Measurements from ENCODE around the gene MIDN. TPM values are rescaled to one million over a fixed set of nuclear protein-coding genes. Genes with fewer than 3 reads are reported as not detected.

The MIDN gene
- total RNA-seq, 1 experiment from 2014 or later: 15.6 TPM

DNA sequence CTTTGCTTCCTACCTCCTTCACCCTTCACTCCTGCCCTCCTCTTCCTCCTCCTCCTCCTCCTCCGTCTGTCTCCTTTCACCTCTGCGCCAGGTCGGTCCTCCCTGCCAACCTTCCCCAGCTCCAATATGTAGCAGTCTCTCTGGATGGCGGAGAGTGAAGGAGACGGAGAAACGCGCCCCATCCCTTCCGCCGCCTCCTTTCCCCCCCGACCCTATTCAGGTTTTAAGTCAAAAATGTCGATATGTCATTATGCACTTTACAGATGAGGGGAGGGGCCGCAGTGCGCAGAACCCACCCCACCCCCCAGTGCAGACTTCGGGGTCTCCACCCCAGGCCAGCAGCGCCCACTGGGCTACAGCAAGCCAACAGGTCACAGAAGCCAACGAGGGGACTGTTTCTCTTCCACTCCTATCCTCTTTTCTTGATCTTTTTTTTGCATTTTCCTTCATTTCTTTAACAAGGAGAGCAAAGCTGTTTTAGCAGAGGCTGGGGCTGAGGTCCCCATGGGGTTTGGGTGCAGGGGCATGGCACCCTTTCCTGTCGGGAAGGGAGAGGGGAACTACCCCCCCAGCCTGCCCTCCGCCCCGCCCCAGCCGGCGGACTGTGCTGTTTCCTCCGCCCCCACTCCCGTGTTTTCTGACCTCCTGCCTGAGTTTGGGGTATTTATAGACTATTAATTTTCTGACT lies 9.2 kb downstream of the MIDN start:
- DNase-seq (ENCODE audit: low read depth): no peak

DNA sequence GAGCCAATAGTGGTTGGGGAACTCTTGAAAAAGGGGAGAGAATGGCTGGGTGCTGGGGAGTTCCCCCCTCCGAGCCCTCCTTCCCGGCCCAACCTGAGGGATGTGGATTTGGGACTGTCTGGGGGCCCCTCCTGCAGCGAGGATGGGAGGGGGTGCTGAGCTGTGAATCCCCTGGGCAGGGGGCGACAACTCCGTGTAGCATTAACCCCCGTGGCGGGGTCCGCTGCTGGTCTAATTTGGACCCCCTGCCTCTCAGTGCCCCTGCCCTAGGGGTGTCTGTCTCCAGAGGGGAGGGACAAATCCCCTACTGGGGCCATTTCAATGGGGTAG lies 9.7 kb downstream of the MIDN start:
- no peak for DNase-seq (ENCODE audit: low read depth)

DNA sequence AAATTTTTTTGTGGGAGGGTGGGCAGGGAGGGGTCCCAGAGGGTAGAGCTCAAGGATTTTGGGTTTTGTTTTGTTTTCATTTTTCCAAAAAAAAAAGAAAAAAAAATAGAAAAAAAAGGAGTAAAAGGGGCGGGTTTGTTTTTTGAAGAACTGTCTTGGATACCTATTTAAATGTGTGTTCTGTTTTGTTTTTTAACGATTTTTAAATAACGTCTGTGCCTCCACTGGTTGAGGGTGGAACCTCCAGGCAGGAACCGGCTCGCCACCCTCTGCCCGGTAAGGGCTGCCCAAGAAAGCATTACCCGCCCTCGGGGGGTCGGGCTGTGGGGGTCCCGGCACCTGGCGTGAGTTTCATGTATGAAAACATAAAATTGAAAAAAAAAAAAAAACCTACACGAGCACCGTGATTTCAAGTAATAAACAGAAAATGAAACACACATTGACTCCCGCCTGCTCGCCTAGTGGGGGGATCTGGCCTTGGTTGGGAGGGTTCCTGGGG lies 10.4 kb downstream of the MIDN start:
- DNase-seq (ENCODE audit: low read depth): no peak

GRCh38 chr19:1259206-1259875 lies 11.0 kb downstream of the MIDN start:
- DNase-seq (ENCODE audit: low read depth): peak; percentile 47

DNA sequence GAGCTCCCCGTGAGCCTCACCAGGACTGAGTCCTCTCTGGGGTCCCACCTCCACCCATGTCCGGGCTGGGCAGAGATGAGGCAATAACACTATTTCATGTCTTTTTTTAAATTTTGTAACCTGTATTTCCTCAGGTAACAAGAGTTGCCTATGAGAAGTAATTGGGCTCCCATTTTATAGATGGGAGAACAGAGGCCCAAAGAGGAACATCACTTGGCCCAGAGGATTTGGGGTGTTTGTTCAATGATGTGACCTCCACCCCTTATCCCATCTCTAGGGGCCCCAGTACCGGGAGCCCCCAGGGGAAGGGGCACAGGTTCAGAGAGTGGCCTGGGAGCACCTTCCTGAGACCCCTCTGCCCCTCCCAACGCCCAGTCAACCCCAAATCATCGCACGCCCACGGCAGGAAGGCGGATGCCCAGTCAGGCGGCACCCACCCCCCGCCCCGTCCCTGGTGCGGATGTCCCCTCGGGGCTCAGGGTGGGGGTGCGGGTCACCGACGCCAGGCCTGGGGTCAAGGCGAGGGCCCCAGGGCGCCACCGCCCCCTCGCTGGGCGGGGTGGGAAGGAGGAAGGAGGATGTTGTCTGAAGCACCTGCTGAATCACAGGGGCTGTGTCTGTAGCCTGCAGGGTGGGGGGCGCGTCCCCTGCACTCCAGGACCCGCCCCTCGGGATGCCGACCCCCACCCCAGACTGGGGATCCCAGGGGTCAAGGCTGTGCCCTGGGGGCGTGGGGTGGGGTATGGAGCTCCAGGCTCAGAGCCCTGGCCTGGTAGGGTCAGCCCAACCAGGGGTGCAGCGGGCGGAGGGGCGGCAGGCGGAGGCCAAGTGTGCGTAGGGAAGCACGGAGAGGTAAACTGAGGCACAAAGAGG lies 11.7 kb downstream of the MIDN start:
- DNase-seq (ENCODE audit: low read depth): no peak

GRCh38 chr19:1260749-1261537 lies 12.6 kb downstream of the MIDN start:
- DNase-seq (ENCODE audit: low read depth): peak; percentile 94

DNA sequence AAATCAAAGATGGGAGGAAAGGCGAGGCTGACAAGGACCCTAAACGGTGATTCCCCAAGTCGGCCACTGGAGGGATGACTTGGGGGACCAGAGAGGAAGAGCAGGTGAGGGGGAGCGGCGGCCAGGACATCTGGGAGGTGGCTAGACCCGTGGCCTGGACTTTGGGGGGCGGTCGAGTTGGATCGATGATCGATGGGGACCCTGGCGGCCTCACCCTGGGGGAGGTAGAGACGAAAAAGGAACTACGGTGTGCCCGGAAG lies 13.1 kb downstream of the MIDN start:
- no peak for DNase-seq (ENCODE audit: low read depth)

GRCh38 chr19:1261798-1262622 lies 13.6 kb downstream of the MIDN start:
- peak; percentile 41 for DNase-seq (ENCODE audit: low read depth)

GRCh38 chr19:1262623-1263123 lies 14.3 kb downstream of the MIDN start:
- DNase-seq (ENCODE audit: low read depth): peak; percentile 57

DNA sequence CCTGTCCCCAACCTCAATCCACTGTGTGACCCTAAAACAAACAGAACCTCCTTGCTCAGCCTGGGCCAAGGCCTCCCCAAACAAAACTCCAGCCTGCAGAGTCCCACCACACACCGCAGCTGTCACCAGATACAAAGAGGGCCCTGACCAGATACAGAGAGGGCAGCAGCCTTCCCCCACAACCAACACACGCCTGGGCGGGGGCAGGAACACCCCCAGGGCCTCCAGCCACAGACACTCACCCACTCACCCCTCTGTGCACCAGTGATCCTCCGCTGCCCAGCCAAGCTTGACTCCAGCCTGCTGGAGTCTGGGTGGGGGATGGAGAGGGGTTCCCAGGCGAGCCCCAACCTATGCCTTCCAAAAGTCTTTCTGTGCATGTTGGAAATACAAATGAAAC lies 14.8 kb downstream of the MIDN start:
- peak; percentile 54 for DNase-seq (ENCODE audit: low read depth)

- peak; percentile 94 for DNase-seq (ENCODE audit: low read depth)
These were observed 16.6 kb downstream of the MIDN start for GRCh38 chr19:1264801-1265614.

DNA sequence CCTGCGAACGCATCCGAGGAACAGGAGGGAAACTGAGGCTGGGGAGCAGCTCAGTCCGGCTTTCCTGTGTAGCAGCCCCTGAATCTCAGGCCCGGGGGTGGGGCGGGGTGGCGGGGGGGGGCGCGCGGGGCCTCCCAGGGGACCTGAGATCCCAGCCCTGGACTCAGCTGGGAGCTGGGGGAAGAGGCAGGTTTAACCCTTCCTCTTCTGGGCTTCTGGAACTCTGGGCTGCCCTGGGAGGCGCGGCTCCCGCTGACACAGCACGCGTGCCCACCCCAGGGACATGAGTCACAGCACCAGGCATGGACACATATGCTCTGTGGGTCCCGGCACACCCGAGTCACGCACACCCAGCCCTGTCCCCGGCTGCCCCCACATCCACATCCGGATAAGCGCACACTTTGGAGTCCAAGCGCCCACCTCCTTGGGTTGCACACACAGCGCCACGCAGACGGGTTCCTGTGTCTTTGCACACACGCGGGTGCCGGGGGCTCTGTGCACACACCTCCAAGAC lies 17.3 kb downstream of the MIDN start:
- peak; percentile 95 for DNase-seq (ENCODE audit: low read depth)

DNA sequence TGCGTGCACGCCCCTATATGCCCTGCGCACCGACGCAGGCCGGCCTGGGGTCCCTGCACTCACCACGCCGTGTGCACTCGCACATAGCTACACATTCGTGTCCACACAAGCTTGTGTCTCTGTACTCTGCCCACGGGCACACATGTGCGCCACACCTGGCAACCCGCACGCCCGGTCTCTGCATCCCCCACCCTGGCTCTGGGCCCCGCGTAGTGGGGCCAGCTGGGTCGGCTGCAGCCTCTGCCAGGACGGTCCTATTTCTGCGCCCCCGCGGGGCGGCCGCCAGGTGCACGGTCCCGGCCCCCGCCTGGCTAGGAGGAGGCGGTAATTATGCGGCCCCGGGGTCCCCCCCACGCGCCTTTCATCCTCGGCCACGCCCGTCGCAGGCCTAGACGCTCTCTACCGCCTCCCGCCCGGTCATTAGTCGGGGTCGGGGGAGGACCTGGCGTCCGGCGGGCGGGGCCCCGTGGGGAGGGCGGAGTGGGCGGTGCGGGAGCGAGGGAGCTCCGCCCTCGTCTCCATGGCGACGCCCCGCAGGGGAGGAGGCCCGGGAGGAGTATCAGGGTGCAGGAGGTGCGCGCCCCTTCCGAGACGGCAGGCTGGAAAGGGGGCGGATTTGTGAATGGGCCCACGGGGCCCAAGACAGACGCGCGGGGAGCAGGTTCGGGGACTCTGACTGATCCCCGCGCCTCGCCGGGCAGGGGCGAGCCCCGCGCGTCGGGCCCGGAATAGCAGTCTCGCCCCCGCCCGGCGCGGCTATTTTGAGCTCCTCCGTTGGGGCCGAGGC lies 17.9 kb downstream of the MIDN start:
- peak; percentile 90 for DNase-seq (ENCODE audit: low read depth)

DNA sequence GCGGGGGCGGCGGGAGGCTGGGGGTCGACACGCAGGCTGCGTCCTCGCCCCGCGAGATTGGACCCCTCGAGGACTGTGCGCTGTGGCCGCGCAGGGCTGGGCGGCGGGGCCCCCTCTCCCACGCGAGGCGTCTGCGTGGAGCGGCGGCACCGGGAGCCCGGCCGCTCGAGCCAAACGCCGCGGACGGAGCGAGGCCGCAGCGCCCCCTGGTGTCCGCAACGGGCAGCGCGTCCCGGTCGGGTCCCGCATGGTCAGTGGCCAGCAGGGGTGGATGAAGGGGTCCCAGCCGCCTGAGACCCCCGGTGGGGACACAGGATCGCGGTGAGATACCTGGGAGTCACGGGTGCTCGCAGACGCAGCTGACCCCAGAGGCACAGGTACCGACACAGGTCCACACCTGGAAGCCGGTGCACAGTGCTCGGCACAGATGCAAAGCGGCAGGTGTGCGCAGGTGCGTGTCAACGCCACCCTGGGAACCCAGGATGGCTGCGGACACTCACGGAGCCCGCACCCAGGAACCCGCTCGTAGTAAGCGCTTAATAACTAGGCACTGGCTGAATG lies 18.6 kb downstream of the MIDN start:
- no peak for DNase-seq (ENCODE audit: low read depth)

GRCh38 chr19:1267477-1268225 lies 19.3 kb downstream of the MIDN start:
- DNase-seq (ENCODE audit: low read depth): no peak

DNA sequence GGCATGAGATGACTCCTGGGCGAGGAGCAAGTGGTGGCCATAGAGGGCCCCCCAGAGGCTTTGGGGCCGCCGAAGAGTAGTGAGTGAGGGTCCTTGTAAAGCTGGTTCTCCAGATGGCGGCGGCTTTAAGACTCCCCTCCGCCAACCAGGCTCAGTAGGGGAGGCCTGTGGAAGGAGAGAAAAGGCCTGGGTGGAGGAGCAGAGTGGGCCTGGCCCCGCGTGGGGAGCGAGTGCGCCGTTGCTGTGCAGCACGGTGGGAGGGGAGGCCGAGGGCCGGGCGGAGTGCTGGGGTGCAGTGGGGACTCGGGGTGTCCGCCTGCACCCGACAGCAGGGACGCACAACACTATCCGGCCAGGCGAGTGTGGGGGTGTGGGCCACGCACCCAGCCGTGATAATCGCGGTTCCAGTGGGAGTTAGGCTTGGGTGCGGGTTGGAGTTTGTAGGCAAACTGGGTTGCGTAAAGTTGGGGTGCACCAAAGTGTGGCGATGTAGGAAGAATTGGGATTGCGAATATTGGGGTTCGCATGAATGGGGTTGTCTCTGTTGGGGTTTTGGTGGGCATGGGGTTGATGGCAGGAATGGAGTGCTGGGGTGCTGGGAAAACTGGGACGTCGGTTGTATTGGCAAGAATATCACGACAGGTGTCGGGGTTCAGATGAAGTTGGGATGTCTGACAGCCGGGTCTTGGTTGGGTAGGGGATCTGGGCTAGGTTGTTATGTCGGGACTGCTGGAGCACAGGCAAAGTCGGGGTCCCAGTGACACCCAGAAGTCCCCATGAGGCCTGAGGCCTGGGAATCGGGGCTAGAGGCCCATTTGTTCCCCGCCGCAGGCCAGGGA lies 20.1 kb downstream of the MIDN start:
- no peak for DNase-seq (ENCODE audit: low read depth)

- DNase-seq (ENCODE audit: low read depth): peak; percentile 99
These were observed 20.7 kb downstream of the MIDN start, which contains the start of gene CIRBP for GRCh38 chr19:1269065-1269477. Gene CIRBP (plus strand): TSS chr19:1269332. CDS start chr19:1270934, 1,602 bp downstream.
